Stimulated activated CD8-positive, alpha-beta memory T cell treated with anti-CD3 and anti-CD28 coated beads, Interleukin-7, amount 100 ng/mL, for 48 hours (primary cell): ENCODE data around the gene IRF1.
A peak's percentile ranks its signal among the peaks of the same experiment; 100 is the strongest.

Experiments used
- DNase-seq, 2 donors: peaks; one replicate each; pipeline ENCODE4 v3.0.0-alpha.2; 2020; ENCODE audit warnings: low read depth in 1 of 2; ENCODE audit errors: extremely low read depth in 1 of 2

Gene IRF1

GRCh38 chr5:132500931-132501628 is 10.5 kb upstream of the IRF1 start:
- peak in 1 of 2 donors; percentile 48 for DNase-seq

DNA sequence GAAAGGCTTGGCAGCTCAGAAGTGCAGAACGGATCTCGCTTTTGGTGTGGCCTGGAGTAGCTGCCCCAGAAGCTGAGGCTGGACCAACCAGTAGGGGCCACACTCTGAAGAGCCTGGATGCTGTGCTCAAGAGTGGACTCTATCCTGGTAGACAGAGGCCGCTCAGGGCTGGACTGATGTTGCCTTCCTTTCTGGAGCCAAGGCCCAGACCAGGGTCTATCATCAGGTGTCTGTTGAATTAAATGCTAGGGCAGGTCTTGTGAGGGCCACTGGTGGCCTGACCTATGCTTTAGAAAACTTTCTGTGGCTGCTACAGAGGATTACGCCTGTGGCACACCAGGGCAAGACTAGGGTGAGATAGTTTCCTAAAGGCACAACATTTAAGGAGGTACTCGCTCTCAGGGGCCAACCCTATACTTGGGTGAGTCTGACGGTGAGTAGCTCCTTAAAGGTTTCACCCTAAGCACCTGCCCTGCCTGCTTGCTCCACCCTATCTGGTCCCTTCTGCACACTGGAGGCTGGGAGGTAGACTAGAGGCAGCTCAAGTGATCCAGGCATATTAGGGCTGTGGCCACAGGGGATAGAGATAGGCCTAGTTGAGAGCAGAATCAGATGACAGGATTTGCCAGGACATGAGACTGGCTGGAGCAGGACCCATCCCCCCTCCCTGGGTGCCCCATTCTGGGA is 9.8 kb upstream of the IRF1 start:
- no peak for DNase-seq

DNA sequence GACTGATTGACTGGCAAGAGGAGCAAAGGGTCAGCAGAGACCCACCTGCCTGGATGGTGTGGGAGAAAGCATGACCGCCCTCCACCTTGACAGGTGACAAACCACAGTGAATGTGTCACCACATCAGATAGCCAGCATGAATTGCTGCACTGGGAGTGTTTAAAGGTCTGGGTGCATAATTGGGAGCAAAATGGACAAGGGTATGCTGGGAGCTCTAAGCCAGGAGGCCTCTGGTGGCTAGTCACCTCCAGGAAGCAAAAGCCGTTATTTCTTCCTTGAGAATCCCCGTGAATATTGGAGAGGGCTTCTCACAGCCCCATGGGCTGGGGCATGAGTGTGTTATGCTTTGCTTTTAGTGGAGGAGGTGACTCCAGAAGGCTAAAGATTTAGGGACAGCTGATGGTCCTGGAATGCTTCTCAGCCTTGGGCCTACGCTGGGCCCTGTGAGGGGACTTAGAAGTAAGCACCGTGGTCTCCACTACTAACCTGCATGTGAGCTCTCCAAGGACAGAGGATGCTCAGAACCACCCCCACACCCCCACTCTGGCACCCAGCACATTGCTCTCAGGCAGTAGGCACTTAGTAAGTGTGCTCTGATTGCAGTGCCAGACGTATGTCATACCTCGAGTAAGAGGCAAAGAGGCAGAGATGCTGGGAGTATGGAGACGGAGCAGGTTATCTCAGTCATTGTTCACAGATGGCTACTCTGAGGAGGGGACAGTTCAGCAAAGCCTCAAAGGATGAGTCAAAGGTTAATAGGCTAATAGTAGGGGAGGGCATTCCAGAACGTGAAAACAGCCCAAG is 9.1 kb upstream of the IRF1 start:
- no peak for DNase-seq

GRCh38 chr5:132498686-132499271 is 8.2 kb upstream of the IRF1 start:
- DNase-seq: no peak

DNA sequence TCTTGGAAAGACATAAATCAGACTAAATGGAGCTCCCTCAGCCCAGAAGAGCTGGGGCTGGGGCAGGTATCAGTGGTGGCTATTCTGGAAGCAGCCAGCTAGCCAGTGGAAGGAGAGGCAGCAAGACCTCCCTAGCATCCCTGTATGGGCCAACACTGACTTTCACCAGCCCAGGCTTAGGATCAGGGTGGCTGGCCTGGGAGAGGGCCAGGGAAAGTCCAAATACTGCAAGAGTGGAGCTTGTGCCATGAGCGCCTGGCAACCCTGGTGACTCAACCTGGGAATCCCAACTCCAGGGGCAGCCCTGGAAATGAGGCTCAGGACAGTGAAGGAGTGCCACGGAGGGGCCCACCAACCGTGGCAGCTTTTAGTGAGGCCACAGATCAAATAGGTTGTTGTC is 7.6 kb upstream of the IRF1 start:
- no peak for DNase-seq

DNA sequence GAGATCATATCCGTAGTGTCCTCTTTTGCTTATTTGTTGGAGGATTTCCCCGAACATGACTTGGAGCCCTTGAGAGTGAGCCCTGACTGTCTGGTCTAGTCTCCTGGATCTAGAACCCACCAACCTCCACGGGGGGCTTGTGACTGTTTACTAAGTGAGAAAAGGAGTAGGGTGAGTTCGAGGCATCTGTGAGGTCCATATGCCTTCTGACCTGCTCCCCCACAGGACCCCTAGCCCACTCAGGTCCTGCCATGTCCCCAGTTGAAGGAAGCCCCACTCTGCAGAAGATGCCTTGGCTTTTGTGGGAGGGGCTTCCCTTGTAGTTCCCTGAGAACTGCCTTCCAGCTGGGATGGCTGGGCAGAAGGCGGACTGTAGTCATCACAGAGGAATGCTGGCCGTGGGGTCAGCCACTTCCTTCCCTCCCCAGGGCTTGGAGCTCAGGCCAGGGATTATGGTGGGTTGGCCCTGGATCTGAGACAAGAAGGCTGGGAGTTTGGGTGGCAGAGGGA is 7.0 kb upstream of the IRF1 start:
- no peak for DNase-seq

GRCh38 chr5:132496631-132497487 is 6.3 kb upstream of the IRF1 start:
- DNase-seq: peak; percentile 51 to 58

GRCh38 chr5:132496191-132496630 is 5.6 kb upstream of the IRF1 start:
- DNase-seq: peak; percentile 70 to 86

DNA sequence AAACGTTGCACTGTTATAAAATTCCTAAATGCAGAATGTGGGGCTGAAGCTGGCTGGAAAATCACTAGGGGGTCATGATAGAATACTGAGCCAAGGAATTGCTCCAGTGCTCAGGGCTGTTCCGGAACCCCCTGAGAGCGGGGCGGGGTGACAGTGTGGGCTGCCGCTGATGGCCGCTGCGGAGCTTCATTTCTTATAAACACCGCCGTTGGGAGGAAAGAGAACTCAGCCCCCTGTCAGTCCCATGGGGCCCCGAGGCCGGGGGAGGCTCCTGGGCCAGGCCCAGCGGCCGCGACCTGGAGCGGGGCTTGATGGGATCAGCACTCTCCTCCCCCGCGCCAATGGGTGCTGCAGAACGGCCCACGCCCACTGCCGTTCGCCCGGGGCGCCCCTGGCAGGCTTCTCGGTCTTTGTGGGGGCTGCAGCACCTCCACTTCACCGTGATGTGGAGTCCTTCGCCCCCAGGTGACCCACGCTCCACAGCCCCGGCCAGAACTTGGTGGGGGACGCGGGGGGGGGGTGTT is 5.2 kb upstream of the IRF1 start:
- peak; percentile 63 to 76 for DNase-seq

DNA sequence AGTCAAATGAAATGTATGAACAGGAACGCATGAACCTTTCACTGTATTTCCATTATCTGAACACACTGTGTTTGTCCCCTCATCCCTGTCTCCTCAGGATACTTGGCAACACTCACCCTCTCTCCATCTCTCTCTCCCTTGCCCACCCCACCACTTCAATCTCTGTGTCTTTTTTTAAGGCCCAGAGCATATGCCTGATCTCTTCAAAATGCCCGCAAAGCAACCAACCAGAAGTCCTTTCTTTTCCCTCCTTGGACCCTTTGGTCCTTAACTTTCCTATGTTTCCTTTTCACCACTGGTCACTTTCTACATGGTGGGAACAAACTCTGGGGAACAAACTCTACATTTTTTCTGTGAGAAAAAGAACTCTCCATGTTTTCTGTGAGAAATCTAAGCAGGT is 3.2 kb upstream of the IRF1 start:
- no peak for DNase-seq

GRCh38 chr5:132493241-132493640 is 2.7 kb upstream of the IRF1 start:
- no peak for DNase-seq

DNA sequence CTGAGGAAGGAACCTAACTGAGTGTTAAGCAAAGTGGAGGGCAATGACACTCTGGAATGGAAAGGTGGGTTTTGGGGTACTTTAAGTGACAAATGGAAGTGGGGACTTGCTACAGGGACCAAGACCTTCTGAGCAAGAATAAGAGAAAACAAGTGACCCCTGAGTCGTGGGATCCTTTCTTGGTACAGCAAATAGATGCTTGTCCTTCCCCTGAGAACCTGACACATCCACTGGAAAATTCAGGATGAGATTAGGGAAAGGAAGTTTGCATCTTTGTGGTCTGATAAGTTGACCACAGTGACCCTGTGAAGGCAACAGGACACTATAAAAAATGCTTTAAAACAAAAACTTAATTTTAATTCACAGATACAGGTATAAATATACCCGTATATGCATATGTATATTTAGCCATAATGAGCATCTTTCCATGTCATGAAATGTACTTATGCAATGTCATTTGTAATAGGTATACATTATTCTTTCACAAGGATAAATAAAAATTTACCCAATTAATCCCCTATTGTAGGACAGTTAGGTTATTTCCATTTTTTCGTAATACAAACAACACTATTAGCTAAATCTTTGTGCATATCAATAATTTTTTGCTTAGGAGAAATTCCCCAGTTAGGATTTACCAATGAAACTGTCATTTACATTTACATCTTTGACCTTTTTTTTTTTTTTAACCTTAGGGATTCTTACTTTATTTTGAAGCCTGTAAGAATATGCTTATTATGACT is 2.0 kb upstream of the IRF1 start:
- DNase-seq: no peak

DNA sequence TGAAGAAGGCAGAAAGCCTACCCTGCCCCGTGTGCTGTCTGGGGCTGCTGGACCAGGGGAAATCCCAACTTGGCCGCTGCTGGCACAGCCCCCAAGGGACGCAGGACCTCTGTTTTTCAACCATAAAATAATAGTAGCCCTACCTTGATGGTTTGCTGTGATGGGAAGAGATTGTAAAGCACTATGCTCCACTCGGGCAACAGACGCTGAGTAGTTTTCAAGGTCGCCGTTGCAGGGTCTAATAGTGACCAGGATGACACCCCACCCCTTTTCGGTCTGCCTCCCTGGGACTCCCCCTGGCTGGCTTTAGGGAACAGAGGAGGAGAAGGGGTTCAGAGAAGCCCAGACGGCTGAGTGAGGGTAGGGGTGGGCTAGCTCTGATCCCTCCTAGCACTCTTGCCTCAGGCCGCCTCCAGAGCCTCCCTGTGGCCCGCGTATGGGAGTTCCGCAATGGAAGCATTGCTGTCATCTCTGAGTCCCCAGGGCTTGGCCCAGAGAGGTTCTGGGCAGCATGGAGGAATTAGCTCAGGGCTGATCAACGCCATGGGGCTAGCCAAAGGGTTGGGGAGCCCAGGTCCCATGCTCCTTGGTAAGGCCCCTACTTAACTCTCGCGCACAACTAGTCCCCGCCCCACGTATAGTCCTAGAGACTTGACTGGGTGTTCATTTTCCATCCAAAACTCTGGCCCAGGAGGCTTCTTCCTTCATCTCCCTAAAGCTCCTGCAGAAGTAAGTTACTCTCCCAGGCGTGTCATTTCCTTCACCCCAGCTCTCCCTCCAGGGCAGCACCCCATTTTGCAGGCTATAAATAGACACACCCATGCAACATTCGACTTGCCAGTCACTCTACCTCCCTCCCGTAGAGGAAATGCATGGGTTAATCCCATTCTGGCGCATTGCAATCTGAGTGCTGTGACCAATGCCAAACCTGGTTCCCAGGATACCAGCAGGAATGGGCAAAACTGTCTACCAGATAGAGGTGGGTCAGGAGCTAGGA is 1.1 kb upstream of the IRF1 start:
- DNase-seq: no peak

DNA sequence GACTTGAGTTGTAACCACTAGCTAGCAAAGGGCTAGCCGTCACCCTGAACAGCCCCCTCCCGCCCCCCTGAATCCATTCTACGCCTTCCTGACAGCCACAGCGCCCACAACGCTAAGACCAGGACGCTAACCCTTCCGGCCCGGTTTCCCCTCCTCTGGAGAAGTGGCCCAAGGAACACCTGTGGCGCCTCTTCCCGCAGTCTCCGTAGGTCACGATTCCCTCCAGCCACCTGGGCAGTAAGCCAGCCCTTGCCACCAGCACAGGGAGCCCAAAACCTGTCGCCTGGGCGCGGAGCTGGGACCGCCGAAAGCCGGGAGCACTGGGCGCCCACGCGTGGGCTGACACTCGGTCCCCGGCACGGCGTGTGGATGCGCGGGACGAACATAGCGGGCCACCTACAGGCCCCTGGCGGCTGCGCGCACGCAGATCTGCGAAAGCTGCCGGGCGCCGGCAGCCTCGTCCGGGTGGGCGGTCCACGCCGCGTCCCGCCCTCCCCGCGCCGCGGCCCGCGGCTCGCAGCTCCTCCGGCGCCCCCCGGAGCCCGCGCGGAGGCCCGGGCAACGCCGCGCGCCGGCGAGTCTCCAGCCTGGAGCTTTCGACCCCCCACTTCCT is 596 bp downstream of the IRF1 start:
- peak in 1 of 2 donors; percentile 28 for DNase-seq

DNA sequence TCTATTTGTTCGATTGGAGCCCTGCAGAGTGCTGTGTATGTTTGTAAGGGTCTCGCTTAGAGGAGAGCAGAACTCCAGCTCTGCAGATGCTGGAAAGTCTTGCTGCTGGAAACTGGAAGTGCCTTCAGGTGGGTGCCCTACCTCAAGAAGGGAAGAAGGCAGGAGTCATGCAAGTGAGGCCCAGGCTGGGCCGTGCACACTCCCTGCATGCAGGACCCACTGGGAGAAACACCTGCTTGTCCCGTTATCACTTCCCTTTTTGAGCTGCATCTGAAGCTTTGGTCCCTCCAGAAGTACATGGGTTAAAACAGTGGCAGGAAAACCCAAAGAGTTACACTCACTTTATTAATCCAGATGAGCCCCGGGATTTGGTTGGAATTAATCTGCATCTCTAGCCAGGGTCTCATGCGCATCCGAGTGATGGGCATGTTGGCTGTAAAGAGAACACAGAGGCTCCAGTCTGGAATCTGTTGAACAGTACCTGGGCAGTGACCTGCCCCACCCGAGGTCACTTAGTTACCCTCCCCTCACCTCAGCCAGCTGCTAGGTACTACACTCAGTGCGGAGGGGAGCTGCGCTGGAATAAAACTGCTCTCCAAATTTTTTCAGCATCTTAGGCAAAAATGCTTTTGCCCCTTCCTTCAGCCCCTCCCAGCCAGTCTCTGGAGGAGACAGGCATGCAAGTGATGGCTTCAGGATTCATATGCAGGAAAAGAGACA is 1.4 kb downstream of the IRF1 start:
- no peak for DNase-seq

DNA sequence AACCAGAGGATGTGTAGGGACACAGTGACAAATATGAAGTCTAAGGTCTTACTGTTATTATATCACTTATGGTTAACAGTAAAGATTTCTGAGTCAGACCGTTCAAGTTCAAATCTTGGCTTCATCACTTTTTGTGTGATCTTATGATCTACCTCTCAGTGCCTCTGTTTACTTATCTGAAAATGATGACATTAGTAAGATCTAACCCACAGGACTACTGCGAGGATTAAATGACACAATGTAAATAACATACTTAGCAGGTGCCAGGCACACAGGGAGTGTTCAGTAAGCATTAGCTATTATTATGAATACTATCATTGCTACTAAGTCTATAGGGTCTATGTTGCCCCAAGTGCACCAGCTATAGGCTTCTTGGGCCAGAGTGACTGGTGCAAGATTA is 2.0 kb downstream of the IRF1 start:
- DNase-seq: no peak
